HEK293T (cell line): ENCODE results near the gene MAD1L1.

Source experiments
- BHLHE40 ChIP-seq: fragments of 450-650 bp; IDR thresholded peaks from 2 replicates; pipeline ENCODE4 v1.6.1; 2016; ENCODE audit warnings: mild to moderate bottlenecking, moderate library complexity, borderline replicate concordance
- CTBP1 ChIP-seq: fragments of 450-650 bp; IDR thresholded peaks from 2 replicates; pipeline ENCODE4 v1.6.1; 2016; ENCODE audit warnings: borderline replicate concordance
- ELF4 ChIP-seq: fragments of 450-650 bp; IDR thresholded peaks from 2 replicates; pipeline ENCODE4 v1.6.1; 2017; ENCODE audit warnings: antibody characterized with exemption
- FOXA1 ChIP-seq: fragments of 450-650 bp; IDR thresholded peaks from 2 replicates; pipeline ENCODE4 v1.6.1; 2016; ENCODE audit warnings: mild to moderate bottlenecking
- FOXM1 ChIP-seq: fragments of 450-650 bp; IDR thresholded peaks from 2 replicates; pipeline ENCODE4 v1.6.1; 2017; ENCODE audit warnings: mild to moderate bottlenecking, borderline replicate concordance
- HDGF ChIP-seq: fragments of 450-650 bp; IDR thresholded peaks from 2 replicates; pipeline ENCODE4 v1.6.1; 2017; ENCODE audit warnings: antibody characterized with exemption, borderline replicate concordance
- LEF1 ChIP-seq: fragments of 450-650 bp; IDR thresholded peaks from 2 replicates; pipeline ENCODE4 v1.6.1; 2017; ENCODE audit warnings: mild to moderate bottlenecking, borderline replicate concordance
- NFRKB ChIP-seq: fragments of 450-650 bp; IDR thresholded peaks from 2 replicates; pipeline ENCODE4 v1.6.1; 2016; ENCODE audit warnings: mild to moderate bottlenecking, moderate library complexity
- PKNOX1 ChIP-seq: fragments of 450-650 bp; IDR thresholded peaks from 2 replicates; pipeline ENCODE4 v1.6.1; 2016
- SUZ12 ChIP-seq: fragments of 450-650 bp; IDR thresholded peaks from 2 replicates; pipeline ENCODE4 v1.6.1; 2016; ENCODE audit warnings: mild to moderate bottlenecking

GRCh38 chr7:1807821-1808600, 424.7 kb downstream of the MAD1L1 start:
- TF ChIP-seq NFRKB (no peak), PKNOX1 (no peak), BHLHE40 (no peak), FOXM1 (no peak), FOXA1 (no peak), CTBP1 (no peak), ELF4 (no peak), LEF1 (no peak), SUZ12 (no peak), HDGF (no peak)
